Measurements from ENCODE around the gene DNAJB8.

DNA sequence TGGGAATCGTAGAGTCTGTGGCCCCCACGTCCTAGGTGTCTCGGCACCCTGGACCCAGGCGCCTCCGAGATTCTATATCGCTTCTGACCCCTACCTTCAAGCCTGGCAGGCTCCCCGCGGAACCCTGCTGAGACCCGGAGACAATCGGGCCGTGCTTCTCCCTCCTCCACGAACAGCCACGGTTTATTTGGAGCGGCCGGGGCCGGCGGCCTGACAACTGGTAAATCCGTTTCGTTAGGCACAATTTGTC, 24.9 kb upstream of the DNAJB8 start:
- TF ChIP-seq FOXA1 (IDR thresholded peaks at IDR 0.05) (no peak), CTBP1 (IDR thresholded peaks at IDR 0.05; ENCODE audit: borderline replicate concordance) (no peak), NFRKB (IDR thresholded peaks at IDR 0.05) (no peak), FOXM1 (IDR thresholded peaks at IDR 0.05; ENCODE audit: borderline replicate concordance) (no peak)
- TF ChIP-seq, protein P1, sequence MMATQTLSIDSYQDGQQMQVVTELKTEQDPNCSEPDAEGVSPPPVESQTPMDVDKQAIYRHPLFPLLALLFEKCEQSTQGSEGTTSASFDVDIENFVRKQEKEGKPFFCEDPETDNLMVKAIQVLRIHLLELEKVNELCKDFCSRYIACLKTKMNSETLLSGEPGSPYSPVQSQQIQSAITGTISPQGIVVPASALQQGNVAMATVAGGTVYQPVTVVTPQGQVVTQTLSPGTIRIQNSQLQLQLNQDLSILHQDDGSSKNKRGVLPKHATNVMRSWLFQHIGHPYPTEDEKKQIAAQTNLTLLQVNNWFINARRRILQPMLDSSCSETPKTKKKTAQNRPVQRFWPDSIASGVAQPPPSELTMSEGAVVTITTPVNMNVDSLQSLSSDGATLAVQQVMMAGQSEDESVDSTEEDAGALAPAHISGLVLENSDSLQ (IDR thresholded peaks at IDR 0.05) = no peak
